Left lung (tissue), 10 donors: ENCODE results near the gene PHLPP1. TPM values are rescaled to one million over a fixed set of nuclear protein-coding genes. Genes with fewer than 3 reads are reported as not detected.
A peak's percentile ranks its signal among the peaks of the same experiment; 100 is the strongest.

Experiments
- ATAC-seq: fragments of 200-7000 bp; cut with Tn5 transposase; one replicate; pipeline ENCODE4 v1.9.1; 2020; ENCODE audit warnings: moderate library complexity
- DNase-seq, 4 donors: peaks; one replicate each; pipeline ENCODE4 v3.0.0-alpha.2; 2013 to 2020
- H3K27ac ChIP-seq, 2 donors: fragments of 200-600 bp; sonication (generic) in 1 of 2; one replicate each; pipeline versions ENCODE4 v1.5.0 to v1.8.0; 2020 to 2021
- H3K27me3 ChIP-seq, 2 donors: fragments of 200-600 bp; sonication (generic) in 1 of 2; one replicate each; pipeline versions ENCODE4 v1.5.0 to v1.8.0; 2020 to 2021
- H3K36me3 ChIP-seq, 2 donors: fragments of 200-600 bp; sonication (generic) in 1 of 2; one replicate each; pipeline versions ENCODE4 v1.5.0 to v1.8.0; 2020 to 2021
- H3K4me1 ChIP-seq, 2 donors: fragments of 200-600 bp; one replicate each; pipeline ENCODE4 v1.8.0; 2021
- H3K4me3 ChIP-seq, 2 donors: fragments of 200-600 bp; sonication (generic) in 1 of 2; one replicate each; pipeline versions ENCODE4 v1.5.0 to v1.8.0; 2020 to 2021; ENCODE audit warnings: mild to moderate bottlenecking in 1 of 2
- H3K9me3 ChIP-seq, 2 donors: fragments of 200-600 bp; sonication (generic) in 1 of 2; one replicate each; pipeline versions ENCODE4 v1.5.0 to v1.8.0; 2020 to 2021
- CTCF ChIP-seq, 2 donors: fragments of 200-600 bp; sonication (generic) in 1 of 2; IDR thresholded peaks; one replicate each; pipeline versions ENCODE4 v1.5.0 to v1.8.0; 2021; ENCODE audit warnings: antibody characterized with exemption in 2 of 2
- intact Hi-C, 2 donors: fragments of 100-400 bp; cut with DNase I; formaldehyde crosslinking; loops; one replicate each; pipeline versions ENCODE4 v1.11.2 to v1.14.2; 2022
- polyA plus RNA-seq, 6 donors: library from polyadenylated mRNA; unstranded; fragments of 120-200 nt; gene quantifications; one replicate each; pipeline ENCODE4 v1.2.1, GENCODE V29; 2013; ENCODE audit not compliant: insufficient read length in 6 of 6
- total RNA-seq, 2 donors: library from RNA; stranded (reverse); fragmentation: NEBNext Ultra II Directional; extraction: Animal tissue kit (Norgen Biotek cat#: 25700); gene quantifications; one replicate each; pipeline ENCODE4 v1.2.1, GENCODE V29; 2021
- donor health status: DM: no; HTN: yes; CAD: no.
- donor health status: DM: no; HTN: no; CAD: no.

Gene PHLPP1
- total and polyA plus RNA-seq, 8 donors: 7.0 to 13.1 (median 11.0) TPM

DNA sequence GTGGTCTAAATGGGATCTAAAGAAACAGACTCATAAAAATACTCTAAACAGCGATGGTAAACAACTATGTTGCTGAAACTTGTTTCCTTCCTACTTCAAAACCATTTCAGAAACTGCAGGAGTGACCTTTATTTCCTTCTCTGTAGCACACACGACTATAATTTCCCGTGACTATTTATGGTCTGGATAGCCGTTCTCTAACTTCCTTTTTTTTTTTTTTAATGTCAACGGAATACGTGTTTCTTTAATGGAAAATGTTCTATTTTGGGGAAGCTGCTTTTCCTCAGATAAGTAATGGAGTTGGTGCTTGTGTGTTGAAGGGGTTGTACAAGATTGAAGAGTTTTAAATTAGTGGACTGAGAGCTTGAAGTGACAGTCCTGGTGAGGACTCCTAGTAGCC, 224.1 kb downstream of the PHLPP1 start:
- Histone ChIP-seq H3K27ac (peak overlapping the region in 1 of 2 donors; percentile 60), H3K4me1 (peaks cover 0 to 43% of the 10 kb centered on the region in 2 donors), H3K36me3 (no peaks in the 10 kb centered on the region), H3K4me3 (no peak overlapping the region), H3K9me3 (no peaks in the 10 kb centered on the region), H3K27me3 (no peaks in the 10 kb centered on the region)
- DNase-seq: peak in 1 of 4 donors; percentile 24
- no peak for TF ChIP-seq CTCF (IDR thresholded peaks at IDR 0.05)
- intact Hi-C loops: no loop called here
- ATAC-seq: peak; percentile 65

GRCh38 chr18:62939926-62940325, 224.6 kb downstream of the PHLPP1 start:
- ATAC-seq (no peak), DNase-seq (no peak)
- Histone ChIP-seq H3K27me3 (no peaks in the 10 kb centered on the region), H3K4me3 (no peak overlapping the region), H3K27ac (peak overlapping the region in 1 of 2 donors; percentile 60), H3K4me1 (peaks cover 0 to 43% of the 10 kb centered on the region in 2 donors), H3K9me3 (no peaks in the 10 kb centered on the region), H3K36me3 (peaks cover 0 to 2% of the 10 kb centered on the region in 2 donors)
- TF ChIP-seq CTCF (IDR thresholded peaks at IDR 0.05): no peak
- intact Hi-C loops: no loop called here

DNA sequence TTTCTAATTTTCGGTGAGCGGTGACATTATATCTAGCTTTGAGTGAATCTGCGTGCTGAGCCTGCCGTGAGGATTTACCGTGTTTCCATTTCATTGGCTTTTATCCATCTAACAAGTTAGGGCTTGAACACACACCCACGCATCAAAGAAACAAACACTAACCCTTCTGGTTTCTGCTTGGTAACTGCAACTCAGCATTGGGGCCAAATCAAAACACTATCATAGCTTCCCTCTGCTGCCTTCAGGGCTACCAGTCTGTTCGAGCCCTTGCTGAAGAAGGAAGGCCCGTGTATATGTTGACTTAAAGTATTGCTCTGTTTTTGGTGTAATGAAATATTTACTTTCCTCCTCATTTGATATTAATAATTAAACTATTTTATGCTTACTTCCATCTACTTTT, 227.2 kb downstream of the PHLPP1 start:
- ATAC-seq (no peak), DNase-seq (no peak)
- TF ChIP-seq CTCF (IDR thresholded peaks at IDR 0.05): no peak
- H3K9me3 ChIP-seq: no peaks in the 10 kb centered on the region
- H3K4me1 ChIP-seq: peaks cover 0 to 33% of the 10 kb centered on the region in 2 donors
- H3K36me3 ChIP-seq: peaks cover 0 to 12% of the 10 kb centered on the region in 2 donors
- intact Hi-C loops: no loop called here
- no peaks in the 10 kb centered on the region for H3K27me3 ChIP-seq
- no peak overlapping the region for H3K4me3 ChIP-seq
- H3K27ac ChIP-seq: no peak overlapping the region

- ATAC-seq: no peak
- H3K36me3 ChIP-seq: peaks cover 0 to 12% of the 10 kb centered on the region in 2 donors
- H3K4me1 ChIP-seq: peaks cover 0 to 15% of the 10 kb centered on the region in 2 donors
- no peaks in the 10 kb centered on the region for H3K27me3 ChIP-seq
- intact Hi-C loops: no loop called here
- H3K27ac ChIP-seq: no peak overlapping the region
- H3K4me3 ChIP-seq: no peak overlapping the region
- no peak for DNase-seq
- H3K9me3 ChIP-seq: no peaks in the 10 kb centered on the region
- TF ChIP-seq CTCF (IDR thresholded peaks at IDR 0.05): no peak
Observed at GRCh38 chr18:62944454-62944853, 229.1 kb downstream of the PHLPP1 start.

GRCh38 chr18:62948788-62949187, 233.4 kb downstream of the PHLPP1 start:
- ATAC-seq (no peak), DNase-seq (no peak)
- Histone ChIP-seq H3K9me3 (no peaks in the 10 kb centered on the region), H3K36me3 (peaks cover 0 to 12% of the 10 kb centered on the region in 2 donors), H3K4me1 (peaks cover 0 to 12% of the 10 kb centered on the region in 2 donors), H3K27ac (no peak overlapping the region), H3K27me3 (no peaks in the 10 kb centered on the region), H3K4me3 (no peak overlapping the region)
- intact Hi-C loops: no loop called here
- TF ChIP-seq CTCF (IDR thresholded peaks at IDR 0.05): no peak
